HepG2 (cell line): ENCODE results near the gene TUBB. TPM values are rescaled to one million over a fixed set of nuclear protein-coding genes. Genes with fewer than 3 reads are reported as not detected.
A peak's percentile ranks its signal among the peaks of the same experiment; 100 is the strongest.

ENCODE experiments used
- ASH2L ChIP-seq: fragments of 300-600, 200-600 bp; sonication (generic); IDR thresholded peaks from 2 replicates; pipeline ENCODE4 v1.7.0; 2017; ENCODE audit warnings: low read depth, mild to moderate bottlenecking, moderate library complexity, mixed read lengths, low read length; ENCODE audit not compliant: insufficient read length
- ATM ChIP-seq: fragments of 450-650 bp; IDR thresholded peaks from 2 replicates; pipeline ENCODE4 v1.7.1; 2017; ENCODE audit warnings: mild to moderate bottlenecking, borderline replicate concordance
- ELF3 ChIP-seq: IDR thresholded peaks from 2 replicates; pipeline ENCODE4 v1.6.1; 2016; ENCODE audit warnings: missing genetic modification reagents, missing compliant biosample characterization
- FOSL2 ChIP-seq: sonication (generic); formaldehyde crosslinking; IDR thresholded peaks from 2 replicates; pipeline ENCODE4 v1.4.0; 2020; ENCODE audit warnings: missing genetic modification reagents
- NFYC ChIP-seq: IDR thresholded peaks from 2 replicates; pipeline ENCODE4 v1.6.1; 2016; ENCODE audit warnings: missing genetic modification reagents, missing compliant biosample characterization
- SPEN ChIP-seq: sonication (generic); formaldehyde crosslinking; IDR thresholded peaks from 2 replicates; pipeline ENCODE4 v1.5.1; 2020; ENCODE audit warnings: low read depth, mild to moderate bottlenecking, missing genetic modification reagents
- TCF7L2 ChIP-seq: IDR thresholded peaks from 2 replicates; pipeline ENCODE4 v1.6.1; 2011; ENCODE audit warnings: mild to moderate bottlenecking, low read depth, low read length, moderate library complexity
- YEATS2 ChIP-seq: sonication (generic); formaldehyde crosslinking; IDR thresholded peaks from 2 replicates; pipeline ENCODE4 v1.4.0; 2020; ENCODE audit warnings: missing genetic modification reagents, borderline replicate concordance
- ZFP62 ChIP-seq: sonication (generic); formaldehyde crosslinking; IDR thresholded peaks from 2 replicates; pipeline ENCODE4 v1.4.0; 2020; ENCODE audit warnings: missing genetic modification reagents
- ZNF331 ChIP-seq: sonication (generic); formaldehyde crosslinking; IDR thresholded peaks from 2 replicates; pipeline ENCODE4 v1.4.0; 2020; ENCODE audit warnings: missing genetic modification reagents
- ZSCAN31 ChIP-seq: sonication (generic); formaldehyde crosslinking; IDR thresholded peaks from 2 replicates; pipeline ENCODE4 v1.5.0; 2020; ENCODE audit warnings: low read depth, mild to moderate bottlenecking, missing genetic modification reagents
- polyA plus RNA-seq, 8 experiments: library from polyadenylated mRNA; depleted of rRNA in 3 of 8; stranded (reverse) in 7 of 8; unstranded in 1 of 8; fragments of >200 nt; fragmentation: Illumina TruSeq in 4 of 8; extraction: Trizol in 4 of 8; gene quantifications; 2 replicates each; pipeline versions ENCODE4 v1.2.1 to v1.2.3, GENCODE V29; 2011 to 2016; ENCODE audit warnings: low read depth in 4 of 8, missing spikeins in 1 of 8, mixed read lengths in 1 of 8; ENCODE audit not compliant: insufficient read depth in 1 of 8
- total RNA-seq, 5 experiments: library from RNA; depleted of rRNA; stranded (reverse); fragments of >200 nt; fragmentation: Illumina TruSeq; extraction: Trizol; gene quantifications; 2 replicates each; pipeline ENCODE4 v1.2.3, GENCODE V29; 2016; ENCODE audit warnings: low read depth in 1 of 5
- TF ChIP-seq, protein P1 (sequence below): sonication (generic); formaldehyde crosslinking; IDR thresholded peaks from 2 replicates; pipeline ENCODE4 v1.9.0; 2021; ENCODE audit warnings: missing genetic modification reagents, borderline replicate concordance
- TF ChIP-seq, protein P2 (sequence below): sonication (generic); formaldehyde crosslinking; IDR thresholded peaks from 2 replicates; pipeline ENCODE4 v1.5.0; 2020; ENCODE audit warnings: mild to moderate bottlenecking, missing genetic modification reagents, borderline replicate concordance
- TF ChIP-seq, protein P3 (sequence below): sonication (generic); formaldehyde crosslinking; conservative IDR thresholded peaks from 2 replicates; pipeline ENCODE4 v1.4.0; 2020; ENCODE audit warnings: missing genetic modification reagents

TUBB gene
- total and polyA plus RNA-seq, 2 of the 13 experiments (the other 11 are each of a cell fraction or from before 2014, with no cell fraction given), result 911 to 1,163 TPM

DNA sequence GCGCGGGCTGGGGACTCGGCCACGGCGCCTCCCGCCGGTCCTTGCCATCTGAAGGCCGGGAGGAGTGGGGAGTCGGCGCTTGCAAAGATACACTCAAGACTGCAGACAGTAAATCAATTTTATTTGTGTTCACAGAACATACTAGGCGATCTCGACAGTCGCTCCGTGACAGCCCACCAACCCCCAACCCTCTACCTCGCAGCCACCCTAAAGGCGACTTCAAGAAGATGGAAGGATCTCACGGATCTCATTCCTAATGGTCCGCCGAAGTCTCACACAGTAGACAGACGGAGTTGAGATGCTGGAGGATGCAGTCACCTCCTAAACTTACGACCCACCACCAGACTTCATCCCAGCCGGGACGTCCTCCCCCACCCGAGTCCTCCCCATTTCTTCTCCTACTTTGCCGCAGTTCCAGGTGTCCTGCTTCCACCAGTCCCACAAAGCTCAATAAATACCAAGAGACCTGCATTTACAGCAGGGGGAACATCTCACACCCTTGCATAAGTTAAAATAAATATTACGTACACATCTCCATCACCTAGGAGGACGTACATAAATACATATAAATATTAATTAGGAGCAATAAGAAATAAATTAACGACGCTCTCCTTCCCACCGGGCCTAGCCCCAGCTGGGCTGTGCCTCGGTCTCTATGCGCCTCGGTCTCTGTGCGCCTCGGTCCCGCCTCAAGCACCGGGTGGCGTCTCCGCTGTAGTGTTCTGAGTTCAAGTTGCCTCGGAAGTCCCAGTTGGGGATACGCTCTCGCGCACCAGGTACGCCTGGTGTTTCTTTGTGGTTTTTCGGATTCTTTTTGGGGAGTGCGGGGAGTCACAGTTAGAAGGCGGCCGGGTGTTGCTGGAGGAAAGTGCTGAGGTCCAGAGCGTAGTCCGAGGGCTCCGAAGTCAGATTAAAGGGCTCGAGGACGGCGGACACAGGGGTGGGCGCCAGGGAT lies 23.2 kb downstream of the TUBB start (continued):
- TF ChIP-seq FOSL2 (CRISPR knock-in tag), result no peak
- 0 out of 2 replicates have a peak, but pooled peaks have one; percentile 55 for TF ChIP-seq ZFP62 (CRISPR knock-in tag)
- TF ChIP-seq ZSCAN31 (CRISPR knock-in tag), result no peak
- TF ChIP-seq, protein P1, sequence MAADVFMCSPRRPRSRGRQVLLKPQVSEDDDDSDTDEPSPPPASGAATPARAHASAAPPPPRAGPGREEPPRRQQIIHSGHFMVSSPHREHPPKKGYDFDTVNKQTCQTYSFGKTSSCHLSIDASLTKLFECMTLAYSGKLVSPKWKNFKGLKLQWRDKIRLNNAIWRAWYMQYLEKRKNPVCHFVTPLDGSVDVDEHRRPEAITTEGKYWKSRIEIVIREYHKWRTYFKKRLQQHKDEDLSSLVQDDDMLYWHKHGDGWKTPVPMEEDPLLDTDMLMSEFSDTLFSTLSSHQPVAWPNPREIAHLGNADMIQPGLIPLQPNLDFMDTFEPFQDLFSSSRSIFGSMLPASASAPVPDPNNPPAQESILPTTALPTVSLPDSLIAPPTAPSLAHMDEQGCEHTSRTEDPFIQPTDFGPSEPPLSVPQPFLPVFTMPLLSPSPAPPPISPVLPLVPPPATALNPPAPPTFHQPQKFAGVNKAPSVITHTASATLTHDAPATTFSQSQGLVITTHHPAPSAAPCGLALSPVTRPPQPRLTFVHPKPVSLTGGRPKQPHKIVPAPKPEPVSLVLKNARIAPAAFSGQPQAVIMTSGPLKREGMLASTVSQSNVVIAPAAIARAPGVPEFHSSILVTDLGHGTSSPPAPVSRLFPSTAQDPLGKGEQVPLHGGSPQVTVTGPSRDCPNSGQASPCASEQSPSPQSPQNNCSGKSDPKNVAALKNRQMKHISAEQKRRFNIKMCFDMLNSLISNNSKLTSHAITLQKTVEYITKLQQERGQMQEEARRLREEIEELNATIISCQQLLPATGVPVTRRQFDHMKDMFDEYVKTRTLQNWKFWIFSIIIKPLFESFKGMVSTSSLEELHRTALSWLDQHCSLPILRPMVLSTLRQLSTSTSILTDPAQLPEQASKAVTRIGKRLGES (CRISPR knock-in tag), result peak; percentile 45; the same call in 1 of the 2 replicates
- TF ChIP-seq TCF7L2, result no peak
- TF ChIP-seq SPEN (CRISPR knock-in tag), result no peak
- TF ChIP-seq ZNF331 (CRISPR knock-in tag), result peak; percentile 13
- TF ChIP-seq, protein P2, sequence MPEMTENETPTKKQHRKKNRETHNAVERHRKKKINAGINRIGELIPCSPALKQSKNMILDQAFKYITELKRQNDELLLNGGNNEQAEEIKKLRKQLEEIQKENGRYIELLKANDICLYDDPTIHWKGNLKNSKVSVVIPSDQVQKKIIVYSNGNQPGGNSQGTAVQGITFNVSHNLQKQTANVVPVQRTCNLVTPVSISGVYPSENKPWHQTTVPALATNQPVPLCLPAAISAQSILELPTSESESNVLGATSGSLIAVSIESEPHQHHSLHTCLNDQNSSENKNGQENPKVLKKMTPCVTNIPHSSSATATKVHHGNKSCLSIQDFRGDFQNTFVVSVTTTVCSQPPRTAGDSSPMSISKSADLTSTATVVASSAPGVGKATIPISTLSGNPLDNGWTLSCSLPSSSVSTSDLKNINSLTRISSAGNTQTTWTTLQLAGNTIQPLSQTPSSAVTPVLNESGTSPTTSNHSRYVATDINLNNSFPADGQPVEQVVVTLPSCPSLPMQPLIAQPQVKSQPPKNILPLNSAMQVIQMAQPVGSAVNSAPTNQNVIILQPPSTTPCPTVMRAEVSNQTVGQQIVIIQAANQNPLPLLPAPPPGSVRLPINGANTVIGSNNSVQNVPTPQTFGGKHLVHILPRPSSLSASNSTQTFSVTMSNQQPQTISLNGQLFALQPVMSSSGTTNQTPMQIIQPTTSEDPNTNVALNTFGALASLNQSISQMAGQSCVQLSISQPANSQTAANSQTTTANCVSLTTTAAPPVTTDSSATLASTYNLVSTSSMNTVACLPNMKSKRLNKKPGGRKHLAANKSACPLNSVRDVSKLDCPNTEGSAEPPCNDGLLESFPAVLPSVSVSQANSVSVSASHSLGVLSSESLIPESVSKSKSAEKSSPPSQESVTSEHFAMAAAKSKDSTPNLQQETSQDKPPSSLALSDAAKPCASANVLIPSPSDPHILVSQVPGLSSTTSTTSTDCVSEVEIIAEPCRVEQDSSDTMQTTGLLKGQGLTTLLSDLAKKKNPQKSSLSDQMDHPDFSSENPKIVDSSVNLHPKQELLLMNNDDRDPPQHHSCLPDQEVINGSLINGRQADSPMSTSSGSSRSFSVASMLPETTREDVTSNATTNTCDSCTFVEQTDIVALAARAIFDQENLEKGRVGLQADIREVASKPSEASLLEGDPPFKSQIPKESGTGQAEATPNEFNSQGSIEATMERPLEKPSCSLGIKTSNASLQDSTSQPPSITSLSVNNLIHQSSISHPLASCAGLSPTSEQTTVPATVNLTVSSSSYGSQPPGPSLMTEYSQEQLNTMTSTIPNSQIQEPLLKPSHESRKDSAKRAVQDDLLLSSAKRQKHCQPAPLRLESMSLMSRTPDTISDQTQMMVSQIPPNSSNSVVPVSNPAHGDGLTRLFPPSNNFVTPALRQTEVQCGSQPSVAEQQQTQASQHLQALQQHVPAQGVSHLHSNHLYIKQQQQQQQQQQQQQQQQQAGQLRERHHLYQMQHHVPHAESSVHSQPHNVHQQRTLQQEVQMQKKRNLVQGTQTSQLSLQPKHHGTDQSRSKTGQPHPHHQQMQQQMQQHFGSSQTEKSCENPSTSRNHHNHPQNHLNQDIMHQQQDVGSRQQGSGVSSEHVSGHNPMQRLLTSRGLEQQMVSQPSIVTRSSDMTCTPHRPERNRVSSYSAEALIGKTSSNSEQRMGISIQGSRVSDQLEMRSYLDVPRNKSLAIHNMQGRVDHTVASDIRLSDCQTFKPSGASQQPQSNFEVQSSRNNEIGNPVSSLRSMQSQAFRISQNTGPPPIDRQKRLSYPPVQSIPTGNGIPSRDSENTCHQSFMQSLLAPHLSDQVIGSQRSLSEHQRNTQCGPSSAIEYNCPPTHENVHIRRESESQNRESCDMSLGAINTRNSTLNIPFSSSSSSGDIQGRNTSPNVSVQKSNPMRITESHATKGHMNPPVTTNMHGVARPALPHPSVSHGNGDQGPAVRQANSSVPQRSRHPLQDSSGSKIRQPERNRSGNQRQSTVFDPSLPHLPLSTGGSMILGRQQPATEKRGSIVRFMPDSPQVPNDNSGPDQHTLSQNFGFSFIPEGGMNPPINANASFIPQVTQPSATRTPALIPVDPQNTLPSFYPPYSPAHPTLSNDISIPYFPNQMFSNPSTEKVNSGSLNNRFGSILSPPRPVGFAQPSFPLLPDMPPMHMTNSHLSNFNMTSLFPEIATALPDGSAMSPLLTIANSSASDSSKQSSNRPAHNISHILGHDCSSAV (CRISPR knock-in tag), result peak; percentile 15; the same call in 1 of the 2 replicates
- TF ChIP-seq, protein P3, sequence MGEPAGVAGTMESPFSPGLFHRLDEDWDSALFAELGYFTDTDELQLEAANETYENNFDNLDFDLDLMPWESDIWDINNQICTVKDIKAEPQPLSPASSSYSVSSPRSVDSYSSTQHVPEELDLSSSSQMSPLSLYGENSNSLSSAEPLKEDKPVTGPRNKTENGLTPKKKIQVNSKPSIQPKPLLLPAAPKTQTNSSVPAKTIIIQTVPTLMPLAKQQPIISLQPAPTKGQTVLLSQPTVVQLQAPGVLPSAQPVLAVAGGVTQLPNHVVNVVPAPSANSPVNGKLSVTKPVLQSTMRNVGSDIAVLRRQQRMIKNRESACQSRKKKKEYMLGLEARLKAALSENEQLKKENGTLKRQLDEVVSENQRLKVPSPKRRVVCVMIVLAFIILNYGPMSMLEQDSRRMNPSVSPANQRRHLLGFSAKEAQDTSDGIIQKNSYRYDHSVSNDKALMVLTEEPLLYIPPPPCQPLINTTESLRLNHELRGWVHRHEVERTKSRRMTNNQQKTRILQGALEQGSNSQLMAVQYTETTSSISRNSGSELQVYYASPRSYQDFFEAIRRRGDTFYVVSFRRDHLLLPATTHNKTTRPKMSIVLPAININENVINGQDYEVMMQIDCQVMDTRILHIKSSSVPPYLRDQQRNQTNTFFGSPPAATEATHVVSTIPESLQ (CRISPR knock-in tag), result peak; percentile 51; the same call in 1 of the 2 replicates
- TF ChIP-seq ELF3 (CRISPR knock-in tag), result no peak
- no peak for TF ChIP-seq YEATS2 (CRISPR knock-in tag)
- no peak for TF ChIP-seq ATM
- TF ChIP-seq NFYC (CRISPR knock-in tag), result 0 out of 2 replicates have a peak, but pooled peaks have one; percentile 6
- TF ChIP-seq ASH2L, result peak; percentile 16
